NT2/D1 (cell line): ENCODE results near the gene MACROH2A2.

Source experiments
- SUZ12 ChIP-seq: IDR thresholded peaks from 2 replicates; pipeline ENCODE4 v1.6.1; 2011; ENCODE audit not compliant: insufficient read length, insufficient read depth; ENCODE audit errors: extremely low read depth
- YY1 ChIP-seq: IDR thresholded peaks from 2 replicates; pipeline ENCODE4 v1.6.1; 2011; ENCODE audit not compliant: insufficient read length, insufficient read depth

GRCh38 chr10:70078329-70078728 is 25.7 kb downstream of the MACROH2A2 start:
- no peak for TF ChIP-seq YY1
- no peak for TF ChIP-seq SUZ12
